SW480 (cell line): ENCODE measurements around the gene SMARCAL1.

Source experiments
- DNase-seq: peaks from one replicate; pipeline ENCODE4 v3.0.0-alpha.2; 2016; ENCODE audit warnings: low spot score

Gene SMARCAL1

DNA sequence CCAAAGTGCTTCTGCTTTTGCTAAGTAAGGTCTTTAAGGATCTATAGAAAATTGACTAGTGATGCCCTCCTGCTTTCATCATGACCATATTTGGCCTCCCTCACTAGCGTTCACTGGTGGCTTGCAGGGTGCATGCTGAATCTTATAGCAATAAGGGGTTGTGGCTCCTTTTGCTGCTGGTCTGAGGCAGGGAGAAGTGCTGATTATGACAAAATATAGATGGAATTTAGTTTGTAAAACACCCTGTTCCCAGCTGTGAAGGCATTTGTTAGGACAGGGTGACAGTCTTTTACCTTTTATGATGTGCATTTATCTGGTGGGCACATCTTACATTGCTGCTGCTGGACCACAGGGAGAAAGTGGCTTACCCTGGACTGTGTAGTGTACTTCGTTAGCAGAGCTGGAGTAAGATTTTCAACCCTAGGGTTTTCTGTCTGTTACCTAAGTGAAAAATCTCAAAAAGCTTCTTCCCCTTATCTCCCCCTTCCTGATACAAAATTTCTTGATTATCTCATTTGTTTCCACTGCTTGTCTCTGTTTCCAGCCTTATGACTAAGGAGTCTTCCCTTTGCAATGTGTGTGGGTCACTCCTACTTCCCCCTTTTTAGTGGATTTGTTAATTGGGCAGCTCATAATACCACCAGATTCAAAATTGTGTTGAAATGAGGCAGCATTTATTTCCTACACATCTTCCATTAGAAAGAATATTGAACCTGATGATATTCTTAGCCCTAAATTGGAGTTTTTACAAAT is 65.2 kb downstream of the SMARCAL1 start:
- DNase-seq, result no peak

DNA sequence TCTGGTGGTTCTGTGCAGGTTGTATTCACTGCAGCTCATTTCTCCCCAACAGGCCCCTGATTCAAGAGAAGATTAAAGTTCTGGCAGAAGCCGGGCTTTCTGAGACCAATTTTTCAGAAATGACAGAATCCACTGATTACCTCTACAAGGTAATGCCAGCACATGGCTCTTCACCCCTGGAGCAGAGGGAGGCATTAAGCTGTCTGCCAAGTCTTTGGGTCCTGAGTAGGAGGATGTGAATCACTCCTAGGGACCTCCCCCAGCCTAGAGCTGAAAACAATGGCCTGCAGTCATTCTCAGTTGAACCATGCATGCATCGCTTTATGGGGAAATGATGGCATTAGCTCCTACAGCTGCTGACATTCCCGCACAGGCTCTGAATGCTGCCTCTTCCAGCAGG is 65.9 kb downstream of the SMARCAL1 start:
- DNase-seq, result peak; percentile 48

DNA sequence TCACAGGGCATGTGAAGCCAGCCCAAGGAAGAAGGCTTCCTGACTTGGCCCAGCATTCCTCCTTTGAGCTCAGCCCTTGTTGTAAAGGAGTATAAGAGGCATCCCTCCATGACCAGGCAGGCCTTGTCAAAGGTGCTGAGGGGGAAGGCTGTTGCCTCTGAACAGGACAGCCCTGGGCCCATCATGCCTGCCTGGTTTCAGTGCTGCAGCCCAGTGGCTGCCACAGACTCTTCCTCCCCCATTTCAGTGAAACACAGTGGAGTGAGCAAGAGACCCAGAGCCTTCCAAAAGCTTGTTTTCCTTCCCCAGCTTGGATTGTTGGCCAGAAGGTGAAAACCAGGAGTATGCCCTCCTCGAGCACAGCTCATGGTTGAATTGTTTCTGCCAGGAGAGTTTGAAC is 66.5 kb downstream of the SMARCAL1 start:
- DNase-seq, result no peak

DNA sequence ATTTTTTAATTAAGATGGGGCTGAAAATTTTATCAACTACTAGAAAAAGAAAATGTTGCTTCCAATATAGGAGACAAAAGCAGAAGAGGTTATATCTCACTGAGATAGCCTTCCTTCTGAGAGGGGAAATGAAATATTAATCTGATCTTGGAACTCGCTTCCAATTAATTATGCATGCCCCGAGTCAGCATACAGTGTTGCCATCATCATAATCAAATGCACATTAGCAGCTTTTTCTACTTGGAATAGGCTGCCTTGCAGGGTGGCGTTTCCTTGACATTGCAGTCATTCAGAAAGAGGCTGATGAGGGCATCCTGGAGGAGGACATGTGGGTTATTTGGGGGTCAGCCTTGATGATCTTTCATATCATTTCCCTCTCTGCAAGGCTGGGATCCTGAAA is 67.9 kb downstream of the SMARCAL1 start:
- no peak for DNase-seq

DNA sequence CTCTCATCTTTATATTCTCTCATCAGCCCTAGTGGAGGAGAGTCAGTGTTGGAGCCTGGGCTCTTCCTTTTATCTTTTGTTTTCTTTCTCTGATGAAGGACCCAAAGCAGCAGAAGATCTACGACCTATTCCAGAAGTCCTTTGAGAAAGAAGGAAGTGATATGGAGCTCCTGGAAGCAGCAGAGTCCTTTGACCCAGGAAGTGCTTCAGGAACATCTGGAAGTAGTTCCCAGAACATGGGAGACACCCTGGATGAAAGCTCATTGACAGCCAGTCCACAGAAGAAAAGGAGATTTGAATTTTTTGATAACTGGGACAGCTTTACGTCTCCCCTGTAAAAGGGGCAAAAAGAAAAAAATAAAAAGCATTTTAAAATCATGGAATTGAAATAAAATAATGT is 70.4 kb downstream of the SMARCAL1 start:
- no peak for DNase-seq

DNA sequence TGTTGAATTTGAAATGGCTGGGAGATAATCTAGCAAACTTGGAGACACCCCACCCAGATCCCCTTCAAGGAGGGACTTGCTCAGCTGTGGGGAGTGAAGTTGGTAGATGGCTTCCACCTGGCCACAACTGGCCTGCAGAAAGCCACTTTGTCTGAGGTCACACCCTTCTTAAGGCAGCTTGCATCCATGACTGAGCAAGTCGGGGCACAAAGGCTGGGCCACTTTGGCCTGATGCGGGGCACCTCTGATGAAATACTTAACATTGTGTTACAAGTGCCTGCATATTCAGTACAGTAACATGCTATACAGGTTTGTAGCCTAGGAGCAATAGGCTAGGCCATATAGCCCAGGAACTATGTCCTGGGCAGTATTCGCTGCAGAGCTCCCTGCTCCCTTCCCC is 73.0 kb downstream of the SMARCAL1 start:
- DNase-seq, result no peak

DNA sequence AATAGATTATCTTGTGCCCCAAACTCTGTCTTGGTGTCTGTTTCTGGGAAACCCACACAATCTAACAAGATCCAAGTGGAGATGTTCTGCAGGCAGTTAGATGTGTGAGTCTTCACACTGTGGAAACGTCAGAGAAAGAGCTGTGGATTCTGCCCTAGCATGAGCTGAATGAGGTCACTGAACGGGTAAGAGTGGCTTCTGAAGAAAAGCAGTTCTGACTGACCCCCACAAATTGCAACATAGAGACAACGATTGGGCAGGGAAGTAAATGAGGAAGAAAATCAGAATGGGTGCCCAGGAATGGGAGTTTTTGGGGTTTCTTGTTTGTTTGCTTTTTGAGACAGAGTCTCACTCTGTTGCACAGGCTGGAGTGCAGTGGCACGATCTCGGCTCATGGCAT is 73.5 kb downstream of the SMARCAL1 start:
- no peak for DNase-seq

DNA sequence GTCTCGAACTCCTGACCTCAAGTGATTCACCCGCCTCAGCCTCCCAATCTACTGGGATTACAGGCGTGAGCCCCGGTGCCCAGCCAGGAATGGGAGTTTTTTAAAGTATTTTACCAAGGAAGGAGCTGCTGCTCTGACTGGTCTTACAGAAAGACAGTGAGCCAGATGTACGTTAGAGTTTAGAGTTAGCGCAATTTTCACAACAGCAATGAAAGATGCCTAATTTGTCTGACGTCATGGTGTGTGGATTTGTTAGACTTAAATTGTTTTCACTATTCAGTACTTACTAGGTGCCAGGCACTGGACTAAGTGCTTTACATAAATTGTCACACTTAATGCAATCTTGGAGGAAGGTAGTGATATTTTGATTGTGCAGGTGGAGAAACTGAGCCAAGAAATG is 74.0 kb downstream of the SMARCAL1 start:
- no peak for DNase-seq

DNA sequence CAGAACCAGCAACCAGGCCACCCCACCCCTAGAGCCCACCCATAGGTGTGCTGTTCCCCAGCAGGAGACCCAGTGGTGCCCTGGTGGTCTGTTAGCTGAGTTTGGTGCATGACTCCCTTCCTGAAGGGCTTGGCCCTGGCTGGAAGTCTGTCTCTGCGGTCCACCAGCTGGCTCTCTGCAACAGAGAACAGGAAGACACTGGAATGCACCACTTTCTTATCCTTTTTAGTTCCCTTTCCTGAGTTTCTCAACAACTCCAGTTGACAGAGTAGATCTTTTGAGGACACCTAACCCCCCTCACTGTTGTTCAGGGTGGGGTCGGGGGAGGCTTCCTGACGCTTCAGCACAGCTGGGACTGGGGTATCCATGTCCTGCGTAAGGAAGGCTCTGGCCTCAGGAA is 74.4 kb downstream of the SMARCAL1 start:
- DNase-seq, result no peak

DNA sequence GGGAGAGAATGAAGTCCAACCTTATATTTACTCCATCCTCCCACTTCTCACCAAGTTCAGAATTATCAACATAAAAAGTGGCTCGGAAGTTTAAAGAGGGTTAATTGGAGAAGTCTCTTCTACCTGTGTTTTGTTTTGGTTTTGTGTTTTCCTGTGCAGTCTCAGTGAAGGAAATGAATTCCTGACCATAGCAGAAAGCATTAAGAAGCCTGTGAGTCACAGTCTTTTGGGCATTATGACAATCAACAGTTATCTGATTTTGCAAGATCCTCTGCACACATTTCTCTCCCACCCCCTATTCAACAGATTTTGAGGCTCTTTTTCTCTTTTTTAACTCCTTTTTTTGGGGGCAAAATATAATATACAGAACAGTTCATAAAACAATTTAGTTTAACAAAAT is 77.8 kb downstream of the SMARCAL1 start:
- no peak for DNase-seq

DNA sequence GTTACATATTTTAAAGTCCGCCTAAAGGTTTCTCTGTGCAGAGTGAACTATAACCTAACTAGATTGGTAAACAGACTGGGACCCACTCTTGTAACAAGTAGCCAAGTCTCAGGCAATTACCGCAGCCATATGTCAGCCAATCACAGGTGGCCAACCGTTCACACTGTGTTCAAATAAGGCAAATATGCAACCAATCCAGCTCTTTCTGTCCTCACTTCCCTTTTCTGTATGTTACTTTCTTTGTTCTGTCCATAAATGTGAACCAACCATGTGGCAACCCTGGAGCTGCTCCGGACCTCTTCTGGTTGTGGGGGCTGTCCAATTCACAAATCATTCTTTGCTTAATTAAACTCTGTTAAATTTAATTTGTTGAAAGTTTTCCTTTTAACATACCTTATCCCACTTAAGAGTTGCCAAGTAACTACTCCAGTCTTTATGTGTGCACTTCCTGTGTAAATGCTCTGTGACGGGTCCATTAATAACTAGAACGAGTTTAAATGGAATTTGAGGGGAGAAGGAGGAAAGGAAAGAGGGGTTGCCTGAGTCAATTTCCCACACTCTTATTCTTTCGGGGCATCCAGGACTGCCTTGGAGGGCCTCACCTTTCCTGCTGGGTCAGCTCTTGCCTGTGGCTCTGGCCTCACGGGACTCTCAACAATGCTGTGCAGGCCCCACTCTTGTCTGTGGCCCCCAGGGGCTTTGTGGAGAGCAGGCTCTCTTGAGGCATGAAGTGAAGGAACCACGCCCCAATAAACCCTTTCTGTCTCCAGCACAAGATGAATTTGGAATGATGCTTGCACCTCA is 79.7 kb downstream of the SMARCAL1 start:
- DNase-seq, result no peak

DNA sequence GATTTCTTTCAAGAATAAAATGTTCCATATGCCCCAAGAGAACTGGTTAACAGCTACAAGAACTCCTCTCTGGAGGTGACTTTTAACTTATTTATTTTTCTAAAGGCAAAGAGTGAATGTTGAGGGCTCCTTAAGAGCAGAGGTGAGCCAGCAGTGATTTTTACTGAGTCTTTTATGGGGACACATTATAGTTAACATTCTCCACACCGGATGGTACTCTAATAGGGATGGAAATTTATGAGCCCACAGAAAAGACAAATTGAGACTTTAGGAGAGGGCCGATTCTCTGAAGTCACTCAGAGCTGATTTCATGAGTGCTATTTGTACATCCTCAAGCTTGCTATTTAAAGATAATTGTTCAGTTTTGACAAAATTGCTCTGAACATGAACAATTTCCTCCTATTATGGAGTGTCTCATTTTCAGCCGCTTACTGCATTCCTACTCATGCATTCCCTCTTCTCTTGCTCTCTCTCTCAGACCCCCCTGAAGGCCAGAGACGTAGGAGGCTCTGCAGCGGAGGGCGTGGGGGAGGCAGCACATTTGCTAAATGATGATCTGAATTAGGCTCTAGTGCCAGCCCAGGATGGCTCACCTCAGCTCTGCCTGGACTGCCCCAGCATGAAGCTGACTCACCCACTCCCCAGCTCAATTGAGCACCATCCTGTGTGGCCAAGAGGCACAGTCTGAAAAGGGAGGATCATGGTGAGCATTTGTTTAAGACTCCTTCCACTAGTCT is 80.5 kb downstream of the SMARCAL1 start:
- DNase-seq, result no peak

DNA sequence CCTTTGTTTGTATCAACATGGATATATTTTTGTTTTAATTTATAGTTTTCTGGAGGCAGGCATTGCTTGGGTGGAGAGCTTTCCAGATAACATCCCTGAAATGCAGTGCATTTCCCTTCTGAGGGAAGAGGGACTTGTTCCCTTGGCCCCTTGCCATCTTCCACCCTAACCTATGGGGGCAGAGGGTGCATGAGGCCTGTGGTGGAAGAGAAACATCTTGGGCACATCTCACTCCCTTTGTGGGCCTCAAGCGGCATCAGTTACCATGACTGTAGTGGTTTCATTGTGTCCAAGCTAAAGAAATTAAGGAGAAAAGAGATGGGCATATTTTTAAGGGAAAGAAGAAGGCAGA is 81.0 kb downstream of the SMARCAL1 start:
- DNase-seq, result no peak

DNA sequence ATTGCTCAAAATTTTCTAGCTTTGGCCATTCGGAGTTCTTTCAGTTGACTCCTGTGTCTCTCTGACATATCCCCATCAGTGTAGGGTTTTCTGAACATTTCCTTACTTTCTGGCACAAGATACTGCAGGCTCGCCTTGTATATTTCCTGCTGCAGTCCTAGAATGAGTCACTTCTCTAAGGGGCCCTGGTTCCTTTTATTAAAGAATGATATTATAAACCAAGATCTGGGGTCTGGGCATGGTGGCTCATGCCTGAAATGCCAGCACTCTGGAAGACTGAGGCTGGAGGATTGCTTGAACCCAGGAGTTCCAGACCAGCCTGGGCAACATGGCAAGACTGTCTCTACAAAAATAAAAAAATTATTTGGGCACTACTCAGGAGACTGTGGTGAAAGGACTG is 83.4 kb downstream of the SMARCAL1 start:
- no peak for DNase-seq

DNA sequence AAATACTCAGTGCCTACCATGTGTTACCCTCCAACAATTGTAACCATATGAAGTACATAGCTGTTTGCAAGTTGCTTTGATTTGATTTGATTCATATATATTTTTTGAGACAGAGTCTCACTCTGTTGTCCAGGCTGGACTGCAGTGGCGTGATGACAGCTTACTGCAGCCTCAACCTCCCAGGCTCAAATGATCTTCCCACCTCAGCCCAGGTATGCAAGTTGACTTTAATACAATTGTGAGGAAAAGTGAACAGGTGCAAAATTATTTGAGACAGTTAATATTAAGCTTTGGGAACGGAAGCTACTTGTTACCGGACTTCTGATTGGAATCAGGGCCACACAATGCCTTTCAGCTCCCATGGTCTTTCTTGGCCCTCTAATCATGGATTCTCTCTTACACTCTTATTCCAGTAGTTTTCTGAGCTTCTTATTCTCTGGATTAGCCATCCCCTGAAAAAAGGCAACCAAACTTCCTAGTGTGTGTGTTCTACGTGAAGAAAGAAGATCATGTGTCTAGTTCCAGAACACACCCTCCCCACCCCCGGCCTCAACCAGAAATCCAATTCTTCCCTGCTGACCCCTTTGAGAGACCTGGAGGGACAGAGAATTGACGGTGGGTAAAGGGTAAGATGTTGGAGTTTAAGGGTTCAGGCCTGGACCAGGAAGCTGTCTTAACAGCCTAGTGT is 85.2 kb downstream of the SMARCAL1 start:
- no peak for DNase-seq

DNA sequence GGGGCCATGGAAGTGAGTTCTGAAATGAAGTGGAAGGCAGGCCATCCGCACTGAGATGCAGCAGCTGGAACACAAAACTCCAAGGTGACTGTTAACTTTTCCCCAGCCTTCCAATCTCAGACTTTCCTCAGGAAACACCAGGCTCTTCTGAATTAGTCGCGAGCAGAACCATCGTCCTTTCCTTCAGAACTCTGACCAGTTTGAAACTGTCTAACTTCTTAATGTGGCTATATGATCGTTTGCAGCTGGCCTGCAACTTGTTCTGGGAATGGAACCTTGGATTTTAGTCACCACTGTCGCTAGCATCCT is 85.7 kb downstream of the SMARCAL1 start:
- no peak for DNase-seq

DNA sequence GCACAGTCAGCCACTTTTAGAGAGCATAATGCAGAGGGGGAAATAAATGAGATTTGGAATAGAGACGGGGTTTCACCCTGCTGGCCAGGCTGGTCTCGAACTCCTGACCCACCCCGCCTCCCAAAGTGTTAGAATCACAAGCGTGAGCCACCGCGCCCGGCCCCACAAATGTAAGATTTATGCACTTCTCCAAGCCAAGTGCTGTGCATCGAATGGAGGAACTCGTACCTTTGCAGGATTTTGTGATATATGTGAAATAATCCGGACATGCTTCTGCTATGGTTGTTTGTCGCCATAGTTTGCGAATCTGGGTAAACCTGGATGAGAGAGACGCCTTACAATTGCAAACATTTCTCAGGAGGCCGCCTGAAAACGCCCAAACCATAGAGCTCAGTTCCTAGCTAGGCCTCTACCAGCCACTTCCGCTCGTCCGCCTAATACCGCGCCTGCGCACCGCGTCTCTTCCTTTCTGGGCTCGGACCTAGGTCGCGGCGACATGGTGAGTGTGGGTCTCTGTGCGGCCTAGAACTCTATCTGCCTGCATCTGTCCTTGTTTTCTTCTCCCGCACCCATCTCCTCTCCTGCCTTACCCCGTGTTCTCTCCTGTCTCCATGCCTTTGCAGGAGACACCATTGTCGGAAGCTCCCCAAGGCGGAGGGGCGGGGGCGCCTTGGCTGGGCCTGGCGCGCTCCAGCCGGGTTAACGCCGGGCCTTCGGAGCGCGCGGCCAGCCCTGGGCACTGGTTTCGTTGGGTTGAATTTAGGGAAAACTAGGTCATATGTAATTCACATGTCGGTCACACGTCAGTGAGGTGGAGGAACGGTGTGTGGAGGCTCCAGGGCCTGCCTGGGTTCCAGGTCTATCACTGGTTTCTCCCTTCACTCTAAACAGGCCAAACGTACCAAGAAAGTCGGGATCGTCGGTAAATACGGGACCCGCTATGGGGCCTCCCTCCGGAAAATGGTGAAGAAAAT is 86.4 kb downstream of the SMARCAL1 start, which contains the start of gene RPL37A:
RPL37A (plus strand) TSS at position 466 of the 974 bp plus-strand sequence; CDS start at position 497, 31 bp downstream.
- DNase-seq, result peak; percentile 95

DNA sequence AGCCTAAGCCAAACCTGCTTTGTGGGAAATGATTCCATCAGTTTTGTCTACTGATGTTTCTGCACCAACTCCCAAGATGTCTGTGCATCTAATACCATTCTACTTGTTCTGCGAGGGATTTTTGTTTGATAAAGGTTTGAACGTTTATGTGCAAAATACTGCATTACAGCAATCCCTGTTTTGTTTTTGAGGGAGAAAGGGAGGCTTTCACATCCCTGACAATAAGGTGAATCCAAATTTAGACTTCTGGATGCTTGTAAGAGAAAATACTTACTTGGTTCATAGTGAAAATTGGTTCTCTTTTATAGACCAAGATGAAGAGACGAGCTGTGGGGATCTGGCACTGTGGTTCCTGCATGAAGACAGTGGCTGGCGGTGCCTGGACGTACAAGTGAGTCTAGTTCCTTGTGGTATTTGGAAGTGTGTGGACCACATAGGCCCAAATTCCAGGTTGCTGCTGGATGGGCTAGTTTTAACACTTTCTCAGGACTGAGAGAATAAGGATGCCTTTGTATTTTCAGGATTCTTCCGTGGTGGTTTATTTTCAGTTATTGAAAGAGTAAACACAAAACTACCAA is 87.4 kb downstream of the SMARCAL1 start:
- DNase-seq, result no peak

DNA sequence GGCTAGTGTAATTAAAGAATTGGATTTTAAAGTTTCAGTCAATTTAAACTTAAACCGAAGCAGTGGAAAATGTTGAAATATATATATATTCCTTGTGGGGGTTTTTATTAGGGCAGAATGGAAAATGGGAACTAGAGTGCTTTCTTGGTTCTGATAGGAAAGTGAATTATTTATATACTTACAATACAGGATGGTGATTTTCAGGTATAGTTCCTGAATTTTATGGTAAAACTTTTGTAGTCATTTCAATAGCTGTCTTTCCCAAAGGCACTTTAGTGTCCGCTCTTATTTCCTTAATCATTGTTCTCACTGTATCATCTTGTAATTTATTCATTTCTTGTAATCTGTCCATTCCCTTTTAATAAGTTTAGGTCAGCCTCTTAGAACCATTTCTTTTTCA is 88.3 kb downstream of the SMARCAL1 start:
- no peak for DNase-seq

DNA sequence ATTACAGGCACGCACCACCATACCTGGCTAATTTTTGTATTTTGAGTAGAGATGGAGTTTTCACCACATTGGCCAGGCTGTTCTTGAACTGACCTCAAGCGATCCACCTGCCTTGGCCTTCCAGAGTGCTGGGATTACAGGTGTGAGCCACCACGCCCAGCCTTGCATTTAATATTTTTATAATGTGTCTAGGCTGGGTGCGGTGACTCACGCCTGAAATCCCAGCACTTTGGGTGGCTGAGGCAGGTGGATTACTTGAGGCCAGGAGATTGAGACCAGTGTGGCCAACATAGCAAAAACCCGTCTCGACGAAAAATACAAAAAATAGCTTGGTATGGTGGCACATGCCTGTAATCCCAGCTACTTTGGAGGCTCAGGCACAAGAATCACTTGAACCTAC is 89.6 kb downstream of the SMARCAL1 start:
- no peak for DNase-seq
